Amniotic epithelial cell (primary cell): ENCODE measurements around the gene SPIRE1.
"Not testable (repeated sequence)": the region's sequence is repeated elsewhere in the genome, so short reads cannot be mapped to it uniquely, and the experiment has no call there.

Source experiments
- DNase-seq: peaks from one replicate; pipeline ENCODE4 v3.0.0-alpha.2; 2010; ENCODE audit warnings: low read depth

The SPIRE1 gene

GRCh38 chr18:12645751-12646203 lies 12.1 kb downstream of the SPIRE1 start:
- peak; percentile 60 for DNase-seq

GRCh38 chr18:12645254-12645653 lies 12.7 kb downstream of the SPIRE1 start:
- no peak for DNase-seq

- peak; percentile 20 for DNase-seq
Measured at GRCh38 chr18:12643756-12644155, 14.2 kb downstream of the SPIRE1 start.

- DNase-seq = no peak
Measured at GRCh38 chr18:12640881-12641200, 17.1 kb downstream of the SPIRE1 start.

GRCh38 chr18:12639990-12640880 lies 17.7 kb downstream of the SPIRE1 start:
- DNase-seq = peak; percentile 77

GRCh38 chr18:12638644-12639124 lies 19.2 kb downstream of the SPIRE1 start:
- no peak for DNase-seq

GRCh38 chr18:12637901-12638643 lies 19.8 kb downstream of the SPIRE1 start:
- DNase-seq = peak; percentile 67

- DNase-seq = peak; percentile 56
Measured at GRCh38 chr18:12637393-12637792, 20.5 kb downstream of the SPIRE1 start.

- DNase-seq = no peak
Measured at GRCh38 chr18:12631831-12632477, 26.0 kb downstream of the SPIRE1 start.

GRCh38 chr18:12630136-12630535 lies 27.8 kb downstream of the SPIRE1 start:
- DNase-seq = peak; percentile 28

GRCh38 chr18:12628706-12629702 lies 28.9 kb downstream of the SPIRE1 start:
- peak; percentile 73 for DNase-seq

- DNase-seq = not testable (repeated sequence)
Measured at GRCh38 chr18:12627199-12627598, 30.7 kb downstream of the SPIRE1 start.

GRCh38 chr18:12625241-12625640 lies 32.7 kb downstream of the SPIRE1 start:
- DNase-seq = peak; percentile 75

GRCh38 chr18:12621742-12622306 lies 36.1 kb downstream of the SPIRE1 start:
- peak; percentile 92 for DNase-seq

GRCh38 chr18:12615748-12616147 lies 42.2 kb downstream of the SPIRE1 start:
- DNase-seq = no peak

GRCh38 chr18:12608301-12608700 lies 49.6 kb downstream of the SPIRE1 start:
- DNase-seq = peak; percentile 18

GRCh38 chr18:12606592-12607315 lies 51.2 kb downstream of the SPIRE1 start:
- peak; percentile 60 for DNase-seq

GRCh38 chr18:12604445-12605007 lies 53.4 kb downstream of the SPIRE1 start:
- DNase-seq = no peak

- no peak for DNase-seq
Measured at GRCh38 chr18:12599966-12600365, 57.9 kb downstream of the SPIRE1 start.

- DNase-seq = no peak
Measured at GRCh38 chr18:12599543-12599942, 58.4 kb downstream of the SPIRE1 start.
